Activated naive CD8-positive, alpha-beta T cell treated with anti-CD3 and anti-CD28 coated beads for 36 hours (primary cell): ENCODE results near the gene SYNGR4. TPM values are rescaled to one million over a fixed set of nuclear protein-coding genes. Genes with fewer than 3 reads are reported as not detected.
"Not testable (repeated sequence)": the region's sequence is repeated elsewhere in the genome, so short reads cannot be mapped to it uniquely, and the experiment has no call there.

Experiments used
- DNase-seq: peaks from one replicate; pipeline ENCODE4 v3.0.0; 2021
- H3K27ac Mint-ChIP-seq: one replicate; pipeline ENCODE4 v1.8.0; 2022; ENCODE audit warnings: mild to moderate bottlenecking, moderate library complexity, mixed read lengths
- H3K27me3 Mint-ChIP-seq: one replicate; pipeline ENCODE4 v1.8.0; 2022; ENCODE audit warnings: mild to moderate bottlenecking, mixed read lengths
- H3K36me3 Mint-ChIP-seq: one replicate; pipeline ENCODE4 v1.8.0; 2021; ENCODE audit warnings: mild to moderate bottlenecking, mixed read lengths
- H3K4me1 Mint-ChIP-seq: one replicate; pipeline ENCODE4 v1.8.0; 2021; ENCODE audit warnings: mixed read lengths
- H3K4me3 Mint-ChIP-seq: one replicate; pipeline ENCODE4 v1.8.0; 2022; ENCODE audit warnings: mild to moderate bottlenecking, moderate library complexity, mixed read lengths
- H3K9me3 Mint-ChIP-seq: one replicate; pipeline ENCODE4 v1.8.0; 2022; ENCODE audit warnings: mixed read lengths
- total RNA-seq, 2 experiments: library from RNA; stranded (reverse); gene quantifications; one replicate each; pipeline ENCODE4 v1.2.3, GENCODE V29; 2021

Gene SYNGR4
- total RNA-seq, 2 experiments from 2014 or later: 0.31 TPM; not detected in 1

GRCh38 chr19:48354332-48354992 is 9.7 kb upstream of the SYNGR4 start:
- no peak for DNase-seq
- Mint-ChIP-seq H3K27me3 (no peaks in the 10 kb centered on the region), H3K36me3 (peaks cover 3% of the 10 kb centered on the region), H3K4me3 (no peak overlapping the region), H3K27ac (no peak overlapping the region), H3K9me3 (no peaks in the 10 kb centered on the region), H3K4me1 (peaks cover 7% of the 10 kb centered on the region)

- no peaks in the 10 kb centered on the region for H3K9me3 Mint-ChIP-seq
- H3K4me3 Mint-ChIP-seq: no peak overlapping the region
- H3K36me3 Mint-ChIP-seq: peaks cover 5% of the 10 kb centered on the region
- H3K27me3 Mint-ChIP-seq: no peaks in the 10 kb centered on the region
- H3K4me1 Mint-ChIP-seq: peaks cover 7% of the 10 kb centered on the region
- no peak for DNase-seq
- no peak overlapping the region for H3K27ac Mint-ChIP-seq
Observed at GRCh38 chr19:48355365-48355954, 8.7 kb upstream of the SYNGR4 start.

GRCh38 chr19:48359123-48359522 is 5.0 kb upstream of the SYNGR4 start:
- Mint-ChIP-seq H3K9me3 (no peaks in the 10 kb centered on the region), H3K36me3 (peaks cover 7% of the 10 kb centered on the region), H3K4me3 (no peak overlapping the region), H3K27me3 (peaks cover 4% of the 10 kb centered on the region), H3K27ac (no peak overlapping the region), H3K4me1 (peaks cover 9% of the 10 kb centered on the region)
- DNase-seq: no peak

GRCh38 chr19:48361912-48362311 is 2.3 kb upstream of the SYNGR4 start:
- Mint-ChIP-seq H3K27me3 (peaks cover 4% of the 10 kb centered on the region), H3K4me1 (peaks cover 15% of the 10 kb centered on the region), H3K27ac (no peak overlapping the region), H3K9me3 (no peaks in the 10 kb centered on the region), H3K36me3 (peaks cover 7% of the 10 kb centered on the region), H3K4me3 (no peak overlapping the region)
- no peak for DNase-seq

- no peaks in the 10 kb centered on the region for H3K9me3 Mint-ChIP-seq
- H3K4me3 Mint-ChIP-seq: peak overlapping the region; percentile 86
- peak overlapping the region; percentile 93 for H3K27ac Mint-ChIP-seq
- H3K27me3 Mint-ChIP-seq: peaks cover 4% of the 10 kb centered on the region
- DNase-seq: peak; percentile 91
- H3K4me1 Mint-ChIP-seq: peaks cover 14% of the 10 kb centered on the region
- H3K36me3 Mint-ChIP-seq: peaks cover 7% of the 10 kb centered on the region
Observed at GRCh38 chr19:48362716-48363499, 1.3 kb upstream of the SYNGR4 start.

GRCh38 chr19:48363500-48363809 is 712 bp upstream of the SYNGR4 start:
- Mint-ChIP-seq H3K4me3 (peak overlapping the region; percentile 86), H3K36me3 (peaks cover 7% of the 10 kb centered on the region), H3K27me3 (peaks cover 4% of the 10 kb centered on the region), H3K27ac (peak overlapping the region; percentile 93), H3K9me3 (no peaks in the 10 kb centered on the region), H3K4me1 (peaks cover 14% of the 10 kb centered on the region)
- no peak for DNase-seq

- DNase-seq: no peak
- peaks cover 14% of the 10 kb centered on the region for H3K4me1 Mint-ChIP-seq
- peak overlapping the region; percentile 93 for H3K27ac Mint-ChIP-seq
- peaks cover 4% of the 10 kb centered on the region for H3K27me3 Mint-ChIP-seq
- H3K9me3 Mint-ChIP-seq: no peaks in the 10 kb centered on the region
- peaks cover 5% of the 10 kb centered on the region for H3K36me3 Mint-ChIP-seq
- peak overlapping the region; percentile 74 for H3K4me3 Mint-ChIP-seq
Observed at GRCh38 chr19:48364598-48365348, 606 bp downstream of the SYNGR4 start.

- peaks cover 4% of the 10 kb centered on the region for H3K27me3 Mint-ChIP-seq
- no peak for DNase-seq
- H3K9me3 Mint-ChIP-seq: no peaks in the 10 kb centered on the region
Observed at GRCh38 chr19:48365602-48366001, 1.4 kb downstream of the SYNGR4 start.

GRCh38 chr19:48367855-48368254 is 3.7 kb downstream of the SYNGR4 start:
- no peak overlapping the region for H3K27ac Mint-ChIP-seq
- peaks cover 10% of the 10 kb centered on the region for H3K4me1 Mint-ChIP-seq
- DNase-seq: no peak
- peaks cover 4% of the 10 kb centered on the region for H3K27me3 Mint-ChIP-seq
- no peak overlapping the region for H3K4me3 Mint-ChIP-seq
- H3K9me3 Mint-ChIP-seq: no peaks in the 10 kb centered on the region
- peaks cover 2% of the 10 kb centered on the region for H3K36me3 Mint-ChIP-seq

More at GRCh38 chr19:48365602-48366001, 1.4 kb downstream of the SYNGR4 start:
- Mint-ChIP-seq H3K36me3 (peaks cover 5% of the 10 kb centered on the region), H3K4me3 (no peak overlapping the region), H3K27ac (no peak overlapping the region), H3K4me1 (peaks cover 14% of the 10 kb centered on the region)

GRCh38 chr19:48368936-48369335 is 4.8 kb downstream of the SYNGR4 start:
- Mint-ChIP-seq H3K27me3 (peaks cover under 1% of the 10 kb centered on the region), H3K36me3 (peaks cover under 1% of the 10 kb centered on the region), H3K4me3 (no peak overlapping the region), H3K4me1 (peaks cover 6% of the 10 kb centered on the region), H3K9me3 (no peaks in the 10 kb centered on the region), H3K27ac (no peak overlapping the region)
- no peak for DNase-seq

- Mint-ChIP-seq H3K27me3 (no peaks in the 10 kb centered on the region), H3K4me1 (no peaks in the 10 kb centered on the region), H3K9me3 (no peaks in the 10 kb centered on the region), H3K36me3 (no peaks in the 10 kb centered on the region), H3K27ac (no peak overlapping the region), H3K4me3 (no peak overlapping the region)
- no peak for DNase-seq
Observed at GRCh38 chr19:48370955-48371354, 6.8 kb downstream of the SYNGR4 start.

- Mint-ChIP-seq H3K9me3 (no peaks in the 10 kb centered on the region), H3K27ac (no peak overlapping the region), H3K4me1 (no peaks in the 10 kb centered on the region), H3K36me3 (no peaks in the 10 kb centered on the region), H3K27me3 (no peaks in the 10 kb centered on the region), H3K4me3 (no peak overlapping the region)
- DNase-seq: no peak
Observed at GRCh38 chr19:48371367-48371766, 7.2 kb downstream of the SYNGR4 start.

GRCh38 chr19:48371771-48372170 is 7.6 kb downstream of the SYNGR4 start:
- DNase-seq, H3K27me3 Mint-ChIP-seq, H3K9me3 Mint-ChIP-seq, H3K4me3 Mint-ChIP-seq, H3K4me1 Mint-ChIP-seq, H3K27ac Mint-ChIP-seq, H3K36me3 Mint-ChIP-seq: not testable (repeated sequence)

GRCh38 chr19:48372904-48373303 is 8.7 kb downstream of the SYNGR4 start:
- Mint-ChIP-seq H3K27me3 (no peaks in the 10 kb centered on the region), H3K36me3 (no peaks in the 10 kb centered on the region), H3K4me3 (no peak overlapping the region), H3K9me3 (no peaks in the 10 kb centered on the region), H3K4me1 (no peaks in the 10 kb centered on the region), H3K27ac (no peak overlapping the region)
- no peak for DNase-seq

- Mint-ChIP-seq H3K4me3 (no peak overlapping the region), H3K27ac (no peak overlapping the region), H3K4me1 (no peaks in the 10 kb centered on the region), H3K27me3 (no peaks in the 10 kb centered on the region), H3K9me3 (no peaks in the 10 kb centered on the region), H3K36me3 (no peaks in the 10 kb centered on the region)
- no peak for DNase-seq
Observed at GRCh38 chr19:48373567-48373966, 9.4 kb downstream of the SYNGR4 start.
